Fibroblast of lung (primary cell): ENCODE results near the gene CIB4. TPM values are rescaled to one million over a fixed set of nuclear protein-coding genes. Genes with fewer than 3 reads are reported as not detected.

Experiments
- DNase-seq, 2 donors: peaks; one replicate each; pipeline versions ENCODE4 v3.0.0 to v3.0.0-alpha.2; 2010; ENCODE audit warnings: low read depth in 2 of 2
- H2AFZ ChIP-seq: 2 replicates; pipeline ENCODE4 v1.5.1; 2012; ENCODE audit warnings: low read length, control low read depth, inconsistent platforms
- H3K27ac ChIP-seq: 2 replicates; pipeline ENCODE4 v1.5.1; 2011; ENCODE audit warnings: low read length, control low read depth; ENCODE audit not compliant: insufficient read depth
- H3K27me3 ChIP-seq: 2 replicates; pipeline ENCODE4 v1.5.1; 2011; ENCODE audit warnings: mild to moderate bottlenecking, low read length; ENCODE audit not compliant: control insufficient read depth, insufficient read depth
- H3K36me3 ChIP-seq: 2 replicates; pipeline ENCODE4 v1.5.1; 2011; ENCODE audit warnings: low read length; ENCODE audit not compliant: control insufficient read depth, insufficient read depth
- H3K4me1 ChIP-seq: 2 replicates; pipeline ENCODE4 v1.5.1; 2011; ENCODE audit warnings: low read length; ENCODE audit not compliant: control insufficient read depth, insufficient read depth; ENCODE audit errors: extremely low read depth
- H3K4me2 ChIP-seq: 2 replicates; pipeline ENCODE4 v1.5.1; 2011; ENCODE audit warnings: low read length, control low read depth; ENCODE audit not compliant: insufficient read depth; ENCODE audit errors: extremely low read depth
- H3K4me3 ChIP-seq, 4 experiments: fragments of 200-600 bp in 1 of 4; sonication (generic) in 1 of 4; replicated peaks in 1 of 4; 2 replicates each; pipeline ENCODE4 v1.5.1; 2011 to 2016; ENCODE audit warnings: low read length in 4 of 4, low read depth in 3 of 4, mild to moderate bottlenecking in 3 of 4, control low read depth in 2 of 4, inconsistent platforms in 1 of 4, mixed read lengths in 1 of 4; ENCODE audit not compliant: insufficient read depth in 1 of 4; ENCODE audit errors: control extremely low read depth in 1 of 4
- H3K79me2 ChIP-seq: 2 replicates; pipeline ENCODE4 v1.5.1; 2012; ENCODE audit warnings: mild to moderate bottlenecking, low read length, inconsistent platforms; ENCODE audit not compliant: control insufficient read depth, insufficient read depth
- H3K9ac ChIP-seq: 2 replicates; pipeline ENCODE4 v1.5.1; 2011; ENCODE audit warnings: mild to moderate bottlenecking, low read length, control low read depth; ENCODE audit not compliant: insufficient read depth
- H3K9me3 ChIP-seq: 2 replicates; pipeline ENCODE4 v1.5.1; 2012; ENCODE audit warnings: low read depth, low read length; ENCODE audit not compliant: control insufficient read depth, insufficient read depth
- H4K20me1 ChIP-seq: 2 replicates; pipeline ENCODE4 v1.5.1; 2011; ENCODE audit warnings: low read length; ENCODE audit not compliant: control insufficient read depth, insufficient read depth; ENCODE audit errors: extremely low read depth
- CTCF ChIP-seq, 2 donors: IDR thresholded peaks in 1 of 2; conservative IDR thresholded peaks in 1 of 2; 1 replicate in 1 of 2; 2 replicates in 1 of 2; pipeline ENCODE4 v1.5.1; 2011 to 2012; ENCODE audit warnings: low read length in 2 of 2, control low read depth in 1 of 2, inconsistent platforms in 1 of 2, low read depth in 1 of 2, mild to moderate bottlenecking in 1 of 2
- EZH2 ChIP-seq: IDR thresholded peaks from 2 replicates; pipeline ENCODE4 v1.5.1; 2012; ENCODE audit warnings: low read length, control low read depth, mild to moderate bottlenecking; ENCODE audit errors: missing control alignments
- polyA plus RNA-seq, 2 donors: library from polyadenylated mRNA; depleted of rRNA in 1 of 2; stranded (reverse) in 1 of 2; unstranded in 1 of 2; fragments of >200 nt; gene quantifications; 2 replicates each; pipeline ENCODE4 v1.2.1, GENCODE V29; 2011 to 2012; ENCODE audit warnings: missing spikeins in 1 of 2
- total RNA-seq: library from RNA; depleted of rRNA; stranded (reverse); fragments of >200 nt; gene quantifications from 2 replicates; pipeline ENCODE4 v1.2.1, GENCODE V29; 2014

CIB4 gene
- total and polyA plus RNA-seq, 2 donors (not counting 1 experiment from before 2014, with no cell fraction given), result not detected

GRCh38 chr2:26580151-26580550 is 61.0 kb downstream of the CIB4 start:
- TF ChIP-seq EZH2, result no peak
- no peak for TF ChIP-seq CTCF (conservative IDR thresholded peaks at IDR 0.05 in 1 of 2, IDR thresholded peaks at IDR 0.05 in 1 of 2; ENCODE audit: low read depth in 1 of 2, low read length in 2 of 2)
- H3K9me3 ChIP-seq, result no peaks in the 10 kb centered on the region
- H3K4me2 ChIP-seq, result no peak overlapping the region
- H3K4me3 ChIP-seq, result no peak overlapping the region
- no peak overlapping the region for H2AFZ ChIP-seq
- no peak overlapping the region for H3K27ac ChIP-seq
- H3K27me3 ChIP-seq, result peaks cover 16% of the 10 kb centered on the region
- no peaks in the 10 kb centered on the region for H3K4me1 ChIP-seq
- no peaks in the 10 kb centered on the region for H4K20me1 ChIP-seq
- H3K79me2 ChIP-seq, result no peaks in the 10 kb centered on the region
- no peak for DNase-seq
- H3K9ac ChIP-seq, result no peak overlapping the region
- H3K36me3 ChIP-seq, result no peaks in the 10 kb centered on the region

- H3K36me3 ChIP-seq, result no peaks in the 10 kb centered on the region
- no peak overlapping the region for H3K4me3 ChIP-seq
- H2AFZ ChIP-seq, result no peak overlapping the region
- H3K27me3 ChIP-seq, result peaks cover 16% of the 10 kb centered on the region
- no peaks in the 10 kb centered on the region for H4K20me1 ChIP-seq
- no peaks in the 10 kb centered on the region for H3K9me3 ChIP-seq
- no peaks in the 10 kb centered on the region for H3K4me1 ChIP-seq
- H3K79me2 ChIP-seq, result no peaks in the 10 kb centered on the region
- no peak for TF ChIP-seq CTCF (conservative IDR thresholded peaks at IDR 0.05 in 1 of 2, IDR thresholded peaks at IDR 0.05 in 1 of 2; ENCODE audit: low read depth in 1 of 2, low read length in 2 of 2)
- no peak for TF ChIP-seq EZH2
- H3K4me2 ChIP-seq, result no peak overlapping the region
- no peak overlapping the region for H3K27ac ChIP-seq
- H3K9ac ChIP-seq, result no peak overlapping the region
- no peak for DNase-seq
These were observed 61.5 kb downstream of the CIB4 start for GRCh38 chr2:26579723-26580040.

- H3K79me2 ChIP-seq, result no peaks in the 10 kb centered on the region
- H4K20me1 ChIP-seq, result no peaks in the 10 kb centered on the region
- H3K9me3 ChIP-seq, result no peaks in the 10 kb centered on the region
- no peaks in the 10 kb centered on the region for H3K4me1 ChIP-seq
- TF ChIP-seq CTCF (conservative IDR thresholded peaks at IDR 0.05 in 1 of 2, IDR thresholded peaks at IDR 0.05 in 1 of 2; ENCODE audit: low read depth in 1 of 2, low read length in 2 of 2) (no peak), EZH2 (no peak)
- H3K9ac ChIP-seq, result no peak overlapping the region
- no peaks in the 10 kb centered on the region for H3K36me3 ChIP-seq
- no peak overlapping the region for H3K27ac ChIP-seq
- no peak overlapping the region for H3K4me2 ChIP-seq
- H3K4me3 ChIP-seq, result no peak overlapping the region
- no peak for DNase-seq
- peaks cover 16% of the 10 kb centered on the region for H3K27me3 ChIP-seq
- no peak overlapping the region for H2AFZ ChIP-seq
These were observed 62.0 kb downstream of the CIB4 start for GRCh38 chr2:26579025-26579722.
